Breast epithelium (tissue), 3 donors: ENCODE measurements around the gene GAL3ST3.

Experiments
- POLR2AphosphoS5 ChIP-seq, 3 donors: sonication (generic); formaldehyde crosslinking; IDR thresholded peaks; one replicate each; pipeline ENCODE4 v1.6.1; 2017; ENCODE audit warnings: antibody characterized with exemption in 3 of 3
- TF ChIP-seq, protein P1 (sequence below), 3 donors: fragments of 450-650 bp; IDR thresholded peaks; one replicate each; pipeline ENCODE4 v1.5.1; 2016 to 2017; ENCODE audit warnings: antibody characterized with exemption in 3 of 3, mild to moderate bottlenecking in 3 of 3, moderate library complexity in 3 of 3

DNA sequence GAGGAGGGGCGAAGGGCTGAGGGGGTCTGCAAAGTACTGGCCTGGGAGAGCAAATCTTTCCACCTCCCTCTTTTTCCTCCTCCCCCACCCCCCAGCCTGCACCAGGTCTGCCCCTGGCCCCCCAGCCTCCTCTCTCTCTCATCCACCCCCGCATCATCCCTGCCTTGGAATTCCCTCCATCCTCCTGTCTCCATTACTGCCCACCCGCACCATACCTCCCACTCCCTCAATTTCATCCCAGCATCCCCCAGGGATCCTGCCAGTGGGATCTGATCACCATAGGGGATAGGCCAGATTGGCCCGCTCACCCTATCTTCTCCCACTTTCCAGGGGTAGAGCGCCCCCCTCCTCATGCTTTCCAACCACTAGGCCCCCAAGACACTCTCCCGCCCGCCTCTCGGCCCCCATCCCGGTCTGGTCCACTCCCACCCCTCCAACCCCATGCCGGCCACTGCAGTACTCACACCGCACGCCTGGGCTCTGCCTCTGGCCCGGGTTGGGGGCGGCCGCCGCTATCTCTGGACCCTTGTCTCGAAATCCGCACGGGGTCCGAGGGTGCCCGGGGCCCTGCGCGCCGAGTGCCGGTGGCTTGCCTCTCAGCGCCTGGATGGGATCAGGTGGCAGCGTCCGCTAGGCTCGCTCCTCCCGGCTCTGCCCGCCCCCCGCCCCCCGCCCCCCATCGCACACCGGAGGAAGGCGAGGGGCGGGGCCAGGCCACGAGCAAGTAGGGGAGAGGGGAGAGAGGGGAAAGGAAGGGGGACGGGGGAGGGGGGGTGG is at the start of gene GAL3ST3:
- TF ChIP-seq, protein P1, sequence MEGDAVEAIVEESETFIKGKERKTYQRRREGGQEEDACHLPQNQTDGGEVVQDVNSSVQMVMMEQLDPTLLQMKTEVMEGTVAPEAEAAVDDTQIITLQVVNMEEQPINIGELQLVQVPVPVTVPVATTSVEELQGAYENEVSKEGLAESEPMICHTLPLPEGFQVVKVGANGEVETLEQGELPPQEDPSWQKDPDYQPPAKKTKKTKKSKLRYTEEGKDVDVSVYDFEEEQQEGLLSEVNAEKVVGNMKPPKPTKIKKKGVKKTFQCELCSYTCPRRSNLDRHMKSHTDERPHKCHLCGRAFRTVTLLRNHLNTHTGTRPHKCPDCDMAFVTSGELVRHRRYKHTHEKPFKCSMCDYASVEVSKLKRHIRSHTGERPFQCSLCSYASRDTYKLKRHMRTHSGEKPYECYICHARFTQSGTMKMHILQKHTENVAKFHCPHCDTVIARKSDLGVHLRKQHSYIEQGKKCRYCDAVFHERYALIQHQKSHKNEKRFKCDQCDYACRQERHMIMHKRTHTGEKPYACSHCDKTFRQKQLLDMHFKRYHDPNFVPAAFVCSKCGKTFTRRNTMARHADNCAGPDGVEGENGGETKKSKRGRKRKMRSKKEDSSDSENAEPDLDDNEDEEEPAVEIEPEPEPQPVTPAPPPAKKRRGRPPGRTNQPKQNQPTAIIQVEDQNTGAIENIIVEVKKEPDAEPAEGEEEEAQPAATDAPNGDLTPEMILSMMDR (IDR thresholded peaks at IDR 0.05) = no peak
- no peak for TF ChIP-seq POLR2AphosphoS5 (IDR thresholded peaks at IDR 0.05)
